Ovary (tissue), 3 donors: Measurements from ENCODE around the gene ATP2C1.

ENCODE experiments used
- EP300 ChIP-seq: sonication (generic); formaldehyde crosslinking; IDR thresholded peaks from one replicate; pipeline ENCODE4 v1.6.1; 2017; ENCODE audit warnings: antibody characterized with exemption
- TF ChIP-seq, protein P1 (sequence below), 3 donors: fragments of 450-650 bp in 2 of 3; fragments of 200-600 bp in 1 of 3; IDR thresholded peaks; one replicate each; pipeline versions ENCODE4 v1.5.1 to v1.8.0; 2016 to 2022; ENCODE audit warnings: antibody characterized with exemption in 3 of 3, mild to moderate bottlenecking in 1 of 3
- donor health status: DM: no; HTN: no; CAD: no.

DNA sequence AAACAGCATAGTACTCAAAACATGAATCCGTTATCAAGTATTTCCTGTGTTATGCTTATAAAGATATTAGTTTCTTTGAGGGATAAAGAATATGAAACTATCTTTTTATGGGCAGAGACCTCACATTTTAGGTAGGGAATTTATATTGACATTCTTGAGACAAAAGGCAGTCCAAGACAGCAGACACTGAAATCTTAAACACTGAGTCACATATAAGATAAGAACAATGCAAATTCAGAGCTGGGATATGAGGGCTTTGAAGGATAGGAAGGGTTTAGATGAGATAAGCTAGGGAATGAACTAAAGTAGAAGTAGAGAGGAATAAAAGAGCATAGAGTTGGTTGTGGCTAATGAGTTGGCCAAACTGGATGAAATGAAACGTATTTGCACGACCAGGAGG is 74.3 kb downstream of the ATP2C1 start:
- no peak for TF ChIP-seq EP300
- TF ChIP-seq, protein P1, sequence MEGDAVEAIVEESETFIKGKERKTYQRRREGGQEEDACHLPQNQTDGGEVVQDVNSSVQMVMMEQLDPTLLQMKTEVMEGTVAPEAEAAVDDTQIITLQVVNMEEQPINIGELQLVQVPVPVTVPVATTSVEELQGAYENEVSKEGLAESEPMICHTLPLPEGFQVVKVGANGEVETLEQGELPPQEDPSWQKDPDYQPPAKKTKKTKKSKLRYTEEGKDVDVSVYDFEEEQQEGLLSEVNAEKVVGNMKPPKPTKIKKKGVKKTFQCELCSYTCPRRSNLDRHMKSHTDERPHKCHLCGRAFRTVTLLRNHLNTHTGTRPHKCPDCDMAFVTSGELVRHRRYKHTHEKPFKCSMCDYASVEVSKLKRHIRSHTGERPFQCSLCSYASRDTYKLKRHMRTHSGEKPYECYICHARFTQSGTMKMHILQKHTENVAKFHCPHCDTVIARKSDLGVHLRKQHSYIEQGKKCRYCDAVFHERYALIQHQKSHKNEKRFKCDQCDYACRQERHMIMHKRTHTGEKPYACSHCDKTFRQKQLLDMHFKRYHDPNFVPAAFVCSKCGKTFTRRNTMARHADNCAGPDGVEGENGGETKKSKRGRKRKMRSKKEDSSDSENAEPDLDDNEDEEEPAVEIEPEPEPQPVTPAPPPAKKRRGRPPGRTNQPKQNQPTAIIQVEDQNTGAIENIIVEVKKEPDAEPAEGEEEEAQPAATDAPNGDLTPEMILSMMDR (IDR thresholded peaks at IDR 0.05), result no peak
